ENCODE data around the gene FES. TPM values are rescaled to one million over a fixed set of nuclear protein-coding genes. Genes with fewer than 3 reads are reported as not detected.

FES gene
- total and polyA plus RNA-seq, 5 donors from 2014 or later, result 0.13 to 3.8 (median 0.13) TPM; not detected in 2

- Histone ChIP-seq H3K27ac (ENCODE audit: insufficient read depth, low read length, poor library complexity, severe bottlenecking) (no peak overlapping the region), H3K4me1 (ENCODE audit: control insufficient read depth, insufficient read depth, low read length, poor library complexity, severe bottlenecking) (peaks cover 5% of the 10 kb centered on the region), H3K9me3 (ENCODE audit: control insufficient read depth in 2 of 2, low read length in 2 of 2) (no peaks in the 10 kb centered on the region), H3K4me3 (ENCODE audit: low read depth, low read length) (no peak overlapping the region), H3K27me3 (ENCODE audit: control insufficient read depth, insufficient read depth, low read length) (peaks cover 1% of the 10 kb centered on the region), H3K36me3 (ENCODE audit: control insufficient read depth, insufficient read depth, low read length) (no peaks in the 10 kb centered on the region)
- H3K27ac Mint-ChIP-seq, result no peak overlapping the region
- peaks cover 0 to 7% (median 5%) of the 10 kb centered on the region in 4 donors for H3K4me1 Mint-ChIP-seq
- no peak for DNase-seq
- no peaks in the 10 kb centered on the region for H3K36me3 Mint-ChIP-seq
- ATAC-seq (ENCODE audit: low read depth in 2 of 2), result no peak
- H3K4me3 Mint-ChIP-seq, result no peak overlapping the region
- H3K9me3 Mint-ChIP-seq, result peaks cover 0 to under 1% (median 0%) of the 10 kb centered on the region in 7 donors
- H3K27me3 Mint-ChIP-seq, result peaks cover 17% of the 10 kb centered on the region
Observed at GRCh38 chr15:90889736-90890456, 5.6 kb downstream of the FES start.

GRCh38 chr15:90890839-90891238 is 6.5 kb downstream of the FES start:
- no peak overlapping the region for H3K4me3 ChIP-seq (ENCODE audit: low read depth, low read length)
- no peaks in the 10 kb centered on the region for H3K9me3 ChIP-seq (ENCODE audit: control insufficient read depth in 2 of 2, low read length in 2 of 2)
- ATAC-seq (ENCODE audit: low read depth in 2 of 2) (no peak), DNase-seq (no peak)
- Mint-ChIP-seq H3K4me3 (no peak overlapping the region), H3K4me1 (peaks cover 0 to 5% (median 3%) of the 10 kb centered on the region in 4 donors), H3K27ac (no peak overlapping the region), H3K9me3 (no peaks in the 10 kb centered on the region), H3K36me3 (no peaks in the 10 kb centered on the region), H3K27me3 (peaks cover 13% of the 10 kb centered on the region)
- no peaks in the 10 kb centered on the region for H3K36me3 ChIP-seq (ENCODE audit: control insufficient read depth, insufficient read depth, low read length)
- H3K27me3 ChIP-seq (ENCODE audit: control insufficient read depth, insufficient read depth, low read length), result peaks cover 1% of the 10 kb centered on the region
- no peak overlapping the region for H3K27ac ChIP-seq (ENCODE audit: insufficient read depth, low read length, poor library complexity, severe bottlenecking)
- H3K4me1 ChIP-seq (ENCODE audit: control insufficient read depth, insufficient read depth, low read length, poor library complexity, severe bottlenecking), result peaks cover 2% of the 10 kb centered on the region

GRCh38 chr15:90891346-90891949 is 7.1 kb downstream of the FES start:
- no peaks in the 10 kb centered on the region for H3K9me3 Mint-ChIP-seq
- Histone ChIP-seq H3K9me3 (ENCODE audit: control insufficient read depth in 2 of 2, low read length in 2 of 2) (no peaks in the 10 kb centered on the region), H3K27me3 (ENCODE audit: control insufficient read depth, insufficient read depth, low read length) (peaks cover 1% of the 10 kb centered on the region), H3K36me3 (ENCODE audit: control insufficient read depth, insufficient read depth, low read length) (no peaks in the 10 kb centered on the region), H3K4me1 (ENCODE audit: control insufficient read depth, insufficient read depth, low read length, poor library complexity, severe bottlenecking) (no peaks in the 10 kb centered on the region), H3K27ac (ENCODE audit: insufficient read depth, low read length, poor library complexity, severe bottlenecking) (no peak overlapping the region), H3K4me3 (ENCODE audit: low read depth, low read length) (no peak overlapping the region)
- no peaks in the 10 kb centered on the region for H3K36me3 Mint-ChIP-seq
- H3K4me1 Mint-ChIP-seq, result no peaks in the 10 kb centered on the region
- DNase-seq (no peak), ATAC-seq (ENCODE audit: low read depth in 2 of 2) (no peak)
- no peak overlapping the region for H3K4me3 Mint-ChIP-seq
- peaks cover 7% of the 10 kb centered on the region for H3K27me3 Mint-ChIP-seq
- H3K27ac Mint-ChIP-seq, result no peak overlapping the region

- Mint-ChIP-seq H3K4me1 (no peaks in the 10 kb centered on the region), H3K27me3 (peaks cover 7% of the 10 kb centered on the region), H3K9me3 (no peaks in the 10 kb centered on the region), H3K27ac (no peak overlapping the region), H3K4me3 (no peak overlapping the region), H3K36me3 (no peaks in the 10 kb centered on the region)
- ATAC-seq (ENCODE audit: low read depth in 2 of 2), result no peak
- Histone ChIP-seq H3K4me1 (ENCODE audit: control insufficient read depth, insufficient read depth, low read length, poor library complexity, severe bottlenecking) (no peaks in the 10 kb centered on the region), H3K36me3 (ENCODE audit: control insufficient read depth, insufficient read depth, low read length) (no peaks in the 10 kb centered on the region), H3K9me3 (ENCODE audit: control insufficient read depth in 2 of 2, low read length in 2 of 2) (no peaks in the 10 kb centered on the region), H3K27ac (ENCODE audit: insufficient read depth, low read length, poor library complexity, severe bottlenecking) (no peak overlapping the region), H3K27me3 (ENCODE audit: control insufficient read depth, insufficient read depth, low read length) (peaks cover 1% of the 10 kb centered on the region), H3K4me3 (ENCODE audit: low read depth, low read length) (no peak overlapping the region)
- DNase-seq, result no peak
Observed at GRCh38 chr15:90892023-90892422, 7.7 kb downstream of the FES start.

- Histone ChIP-seq H3K36me3 (ENCODE audit: control insufficient read depth, insufficient read depth, low read length) (no peaks in the 10 kb centered on the region), H3K9me3 (ENCODE audit: control insufficient read depth in 2 of 2, low read length in 2 of 2) (no peaks in the 10 kb centered on the region), H3K27me3 (ENCODE audit: control insufficient read depth, insufficient read depth, low read length) (peaks cover 1% of the 10 kb centered on the region), H3K4me1 (ENCODE audit: control insufficient read depth, insufficient read depth, low read length, poor library complexity, severe bottlenecking) (no peaks in the 10 kb centered on the region), H3K4me3 (ENCODE audit: low read depth, low read length) (no peak overlapping the region), H3K27ac (ENCODE audit: insufficient read depth, low read length, poor library complexity, severe bottlenecking) (no peak overlapping the region)
- H3K9me3 Mint-ChIP-seq, result no peaks in the 10 kb centered on the region
- H3K4me3 Mint-ChIP-seq, result no peak overlapping the region
- peaks cover 6% of the 10 kb centered on the region for H3K27me3 Mint-ChIP-seq
- no peaks in the 10 kb centered on the region for H3K36me3 Mint-ChIP-seq
- H3K27ac Mint-ChIP-seq, result no peak overlapping the region
- DNase-seq (no peak), ATAC-seq (ENCODE audit: low read depth in 2 of 2) (no peak)
- no peaks in the 10 kb centered on the region for H3K4me1 Mint-ChIP-seq
Observed at GRCh38 chr15:90892498-90893174, 8.3 kb downstream of the FES start.

- Mint-ChIP-seq H3K36me3 (no peaks in the 10 kb centered on the region), H3K9me3 (no peaks in the 10 kb centered on the region), H3K4me1 (no peaks in the 10 kb centered on the region), H3K27me3 (peaks cover 4% of the 10 kb centered on the region), H3K27ac (no peak overlapping the region), H3K4me3 (no peak overlapping the region)
- H3K9me3 ChIP-seq (ENCODE audit: control insufficient read depth in 2 of 2, low read length in 2 of 2), result no peaks in the 10 kb centered on the region
- no peaks in the 10 kb centered on the region for H3K27me3 ChIP-seq (ENCODE audit: control insufficient read depth, insufficient read depth, low read length)
- no peaks in the 10 kb centered on the region for H3K4me1 ChIP-seq (ENCODE audit: control insufficient read depth, insufficient read depth, low read length, poor library complexity, severe bottlenecking)
- no peaks in the 10 kb centered on the region for H3K36me3 ChIP-seq (ENCODE audit: control insufficient read depth, insufficient read depth, low read length)
- no peak overlapping the region for H3K4me3 ChIP-seq (ENCODE audit: low read depth, low read length)
- no peak for DNase-seq
- no peak for ATAC-seq (ENCODE audit: low read depth in 2 of 2)
- no peak overlapping the region for H3K27ac ChIP-seq (ENCODE audit: insufficient read depth, low read length, poor library complexity, severe bottlenecking)
Observed at GRCh38 chr15:90893175-90894090, 9.1 kb downstream of the FES start.

- H3K27me3 ChIP-seq (ENCODE audit: control insufficient read depth, insufficient read depth, low read length), result no peaks in the 10 kb centered on the region
- Mint-ChIP-seq H3K9me3 (peaks cover 0 to 2% (median 0%) of the 10 kb centered on the region in 7 donors), H3K36me3 (no peaks in the 10 kb centered on the region), H3K27me3 (no peaks in the 10 kb centered on the region), H3K4me3 (no peak overlapping the region), H3K27ac (no peak overlapping the region), H3K4me1 (peaks cover 0 to 2% (median 0%) of the 10 kb centered on the region in 4 donors)
- no peak for ATAC-seq (ENCODE audit: low read depth in 2 of 2)
- DNase-seq, result no peak
- no peak overlapping the region for H3K4me3 ChIP-seq (ENCODE audit: low read depth, low read length)
- no peak overlapping the region for H3K27ac ChIP-seq (ENCODE audit: insufficient read depth, low read length, poor library complexity, severe bottlenecking)
- H3K36me3 ChIP-seq (ENCODE audit: control insufficient read depth, insufficient read depth, low read length), result no peaks in the 10 kb centered on the region
- no peaks in the 10 kb centered on the region for H3K9me3 ChIP-seq (ENCODE audit: control insufficient read depth in 2 of 2, low read length in 2 of 2)
- no peaks in the 10 kb centered on the region for H3K4me1 ChIP-seq (ENCODE audit: control insufficient read depth, insufficient read depth, low read length, poor library complexity, severe bottlenecking)
Observed at GRCh38 chr15:90895571-90896117, 11.3 kb downstream of the FES start.
